SU-DHL-6 (cell line): ENCODE results near the gene LGR4.

ENCODE experiments used
- CTCF ChIP-seq: fragments of 200-600 bp; sonication (generic); IDR thresholded peaks from one replicate; pipeline ENCODE4 v1.5.1; 2017; ENCODE audit warnings: antibody characterized with exemption, mild to moderate bottlenecking, low read length, moderate library complexity; ENCODE audit not compliant: insufficient read depth, poor library complexity, severe bottlenecking
- EZH2phosphoT487 ChIP-seq: fragments of 200-600 bp; sonication (generic), shearing (Covaris generic); conservative IDR thresholded peaks from 2 replicates; pipeline ENCODE4 v1.6.1; 2018; ENCODE audit warnings: mild to moderate bottlenecking, antibody characterized with exemption, low read length, moderate library complexity, mixed read lengths

- TF ChIP-seq CTCF (no peak), EZH2phosphoT487 (no peak)
Measured at GRCh38 chr11:27371489-27371888, 101.1 kb downstream of the LGR4 start.
